PC-3 (cell line): ENCODE data around the gene RETREG2. TPM values are rescaled to one million over a fixed set of nuclear protein-coding genes. Genes with fewer than 3 reads are reported as not detected.

Experiments
- ATAC-seq: fragments of 200-7000 bp; cut with Tn5 transposase; 2 replicates; pipeline ENCODE4 v1.9.1; 2020; ENCODE audit warnings: mild to moderate bottlenecking, moderate library complexity
- BruUV-seq: library from RNA; stranded (reverse); fragments of 400-500 nt; replicated peaks from 2 replicates; lab custom pipeline; 2021; lab: Mats Ljungman, UMichigan
- CTCF ChIA-PET: fragments of 300-600 bp; sonication (Branson Sonifier 250); formaldehyde crosslinking; loops from one replicate; lab custom pipeline; 2022; ENCODE audit warnings: antibody characterized with exemption; lab: Charles Lee
- POLR2A ChIA-PET: fragments of 300-600 bp; sonication (Branson Sonifier 250); formaldehyde crosslinking; loops from one replicate; lab custom pipeline; 2022; ENCODE audit warnings: antibody characterized with exemption; ENCODE audit not compliant: unreplicated experiment; lab: Charles Lee
- DNase-seq: peaks from one replicate; pipeline ENCODE4 v3.0.0-alpha.2; 2015
- H2AFZ ChIP-seq: fragments of 300-600 bp; sonication (generic); 2 replicates; pipeline ENCODE4 v1.6.0; 2016; ENCODE audit warnings: antibody characterized with exemption, low read length
- H3F3A ChIP-seq: fragments of 300-600 bp; sonication (generic); one replicate; pipeline ENCODE4 v1.6.0; 2017; ENCODE audit warnings: antibody characterized with exemption, low read length, control low read depth, mild to moderate bottlenecking; ENCODE audit not compliant: unreplicated experiment
- H3K27ac ChIP-seq: fragments of 300-600 bp; sonication (generic); 2 replicates; pipeline ENCODE4 v1.5.1; 2016; ENCODE audit warnings: mild to moderate bottlenecking, low read length
- H3K27me3 ChIP-seq: fragments of 300-600 bp; sonication (generic); 2 replicates; pipeline ENCODE4 v1.6.1; 2016; ENCODE audit warnings: low read length, mixed read lengths
- H3K36me3 ChIP-seq: fragments of 300-600 bp; sonication (generic); 2 replicates; pipeline ENCODE4 v1.6.1; 2016; ENCODE audit warnings: low read depth, mixed run types, low read length, mixed read lengths
- H3K4me1 ChIP-seq: fragments of 300-600 bp; sonication (generic); 2 replicates; pipeline ENCODE4 v1.5.1; 2016; ENCODE audit warnings: low read length; ENCODE audit not compliant: insufficient read depth
- H3K4me2 ChIP-seq: fragments of 300-600 bp; sonication (generic); 2 replicates; pipeline ENCODE4 v1.6.0; 2016; ENCODE audit warnings: low read length
- H3K4me3 ChIP-seq: fragments of 300-600 bp; sonication (generic); 2 replicates; pipeline ENCODE4 v1.5.1; 2016; ENCODE audit warnings: mild to moderate bottlenecking, low read length, mixed read lengths
- H3K79me2 ChIP-seq: fragments of 300-600 bp; sonication (generic); 2 replicates; pipeline ENCODE4 v1.6.1; 2017; ENCODE audit warnings: low read length, mixed read lengths
- H3K9ac ChIP-seq: fragments of 300-600 bp; sonication (generic); 2 replicates; pipeline ENCODE4 v1.6.0; 2016; ENCODE audit warnings: mild to moderate bottlenecking, low read length
- H3K9me2 ChIP-seq: fragments of 300-600 bp; sonication (generic); replicated peaks from 2 replicates; pipeline ENCODE4 v1.6.1; 2016; ENCODE audit warnings: mixed run types, low read length, mixed read lengths
- H3K9me3 ChIP-seq: fragments of 300-600 bp; sonication (generic); 2 replicates; pipeline ENCODE4 v1.6.1; 2016; ENCODE audit warnings: low read length, mixed read lengths
- H4K20me1 ChIP-seq: fragments of 300-600 bp; sonication (generic); 2 replicates; pipeline ENCODE4 v1.6.1; 2016; ENCODE audit warnings: low read length, mixed read lengths
- EZH2 ChIP-seq: fragments of 300-600 bp; sonication (generic); IDR thresholded peaks from one replicate; pipeline ENCODE4 v1.6.1; 2017; ENCODE audit warnings: antibody characterized with exemption, mild to moderate bottlenecking, low read length; ENCODE audit not compliant: unreplicated experiment
- EZH2phosphoT487 ChIP-seq: fragments of 300-600 bp; sonication (generic); IDR thresholded peaks from 2 replicates; pipeline ENCODE4 v1.6.1; 2018; ENCODE audit warnings: mild to moderate bottlenecking, antibody characterized with exemption, low read length, borderline replicate concordance
- intact Hi-C: fragments of 100-400 bp; cut with micrococcal nuclease; formaldehyde crosslinking; loops from 2 replicates; pipeline ENCODE4 v1.9.0; 2023
- total RNA-seq: library from RNA; depleted of rRNA; stranded (reverse); fragments of >200 nt; gene quantifications from 2 replicates; pipeline ENCODE4 v1.2.3, GENCODE V29; 2014
- TF ChIP-seq, protein P1 (sequence below): fragments of 300-600 bp; sonication (generic); conservative IDR thresholded peaks from 2 replicates; pipeline ENCODE4 v1.5.1; 2017; ENCODE audit warnings: antibody characterized with exemption, low read depth, mild to moderate bottlenecking, low read length

RETREG2 gene
- total RNA-seq, 1 experiment from 2014 or later, result 61.0 TPM

GRCh38 chr2:219204425-219205164 lies 26.5 kb downstream of the RETREG2 start:
- H3K36me3 ChIP-seq, result no peaks in the 10 kb centered on the region
- no peaks in the 10 kb centered on the region for H4K20me1 ChIP-seq
- no peak for ATAC-seq
- TF ChIP-seq, protein P1, sequence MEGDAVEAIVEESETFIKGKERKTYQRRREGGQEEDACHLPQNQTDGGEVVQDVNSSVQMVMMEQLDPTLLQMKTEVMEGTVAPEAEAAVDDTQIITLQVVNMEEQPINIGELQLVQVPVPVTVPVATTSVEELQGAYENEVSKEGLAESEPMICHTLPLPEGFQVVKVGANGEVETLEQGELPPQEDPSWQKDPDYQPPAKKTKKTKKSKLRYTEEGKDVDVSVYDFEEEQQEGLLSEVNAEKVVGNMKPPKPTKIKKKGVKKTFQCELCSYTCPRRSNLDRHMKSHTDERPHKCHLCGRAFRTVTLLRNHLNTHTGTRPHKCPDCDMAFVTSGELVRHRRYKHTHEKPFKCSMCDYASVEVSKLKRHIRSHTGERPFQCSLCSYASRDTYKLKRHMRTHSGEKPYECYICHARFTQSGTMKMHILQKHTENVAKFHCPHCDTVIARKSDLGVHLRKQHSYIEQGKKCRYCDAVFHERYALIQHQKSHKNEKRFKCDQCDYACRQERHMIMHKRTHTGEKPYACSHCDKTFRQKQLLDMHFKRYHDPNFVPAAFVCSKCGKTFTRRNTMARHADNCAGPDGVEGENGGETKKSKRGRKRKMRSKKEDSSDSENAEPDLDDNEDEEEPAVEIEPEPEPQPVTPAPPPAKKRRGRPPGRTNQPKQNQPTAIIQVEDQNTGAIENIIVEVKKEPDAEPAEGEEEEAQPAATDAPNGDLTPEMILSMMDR, result no peak
- TF ChIP-seq EZH2 (no peak), EZH2phosphoT487 (no peak)
- no peaks in the 10 kb centered on the region for H3K9me3 ChIP-seq
- H3K79me2 ChIP-seq, result peaks cover 5% of the 10 kb centered on the region; the same call in 1 of the 2 replicates
- H3K4me1 ChIP-seq, result peaks cover 20% of the 10 kb centered on the region
- H3K4me2 ChIP-seq, result no peak overlapping the region
- no peak overlapping the region for H3K9ac ChIP-seq
- H3K27ac ChIP-seq, result no peak overlapping the region
- no peak overlapping the region for H3K4me3 ChIP-seq
- no peak overlapping the region for H2AFZ ChIP-seq
- no peak for DNase-seq
- no TSS peak for BruUV-seq
- CTCF ChIA-PET, result no interaction called here
- H3F3A ChIP-seq, result no peaks in the 10 kb centered on the region
- no peaks in the 10 kb centered on the region for H3K9me2 ChIP-seq
- H3K27me3 ChIP-seq, result no peaks in the 10 kb centered on the region
- POLR2A ChIA-PET, result no interaction called here
- intact Hi-C loops, result no loop called here

- no peaks in the 10 kb centered on the region for H3K9me2 ChIP-seq
- H4K20me1 ChIP-seq, result no peaks in the 10 kb centered on the region
- H3K27ac ChIP-seq, result no peak overlapping the region
- ATAC-seq (no peak), DNase-seq (no peak)
- intact Hi-C loops, result no loop called here
- H2AFZ ChIP-seq, result no peak overlapping the region
- TF ChIP-seq, protein P1, result no peak
- no peaks in the 10 kb centered on the region for H3K9me3 ChIP-seq
- no peak overlapping the region for H3K9ac ChIP-seq
- ChIA-PET POLR2A (no interaction called here), CTCF (no interaction called here)
- H3K27me3 ChIP-seq, result no peaks in the 10 kb centered on the region
- H3F3A ChIP-seq, result no peaks in the 10 kb centered on the region
- peaks cover 5% of the 10 kb centered on the region; the same call in 1 of the 2 replicates for H3K79me2 ChIP-seq
- no peak overlapping the region for H3K4me3 ChIP-seq
- no peak overlapping the region for H3K4me2 ChIP-seq
- peaks cover 20% of the 10 kb centered on the region for H3K4me1 ChIP-seq
- no peaks in the 10 kb centered on the region for H3K36me3 ChIP-seq
- no TSS peak for BruUV-seq
These were observed 27.1 kb downstream of the RETREG2 start for GRCh38 chr2:219205165-219205538.

DNA sequence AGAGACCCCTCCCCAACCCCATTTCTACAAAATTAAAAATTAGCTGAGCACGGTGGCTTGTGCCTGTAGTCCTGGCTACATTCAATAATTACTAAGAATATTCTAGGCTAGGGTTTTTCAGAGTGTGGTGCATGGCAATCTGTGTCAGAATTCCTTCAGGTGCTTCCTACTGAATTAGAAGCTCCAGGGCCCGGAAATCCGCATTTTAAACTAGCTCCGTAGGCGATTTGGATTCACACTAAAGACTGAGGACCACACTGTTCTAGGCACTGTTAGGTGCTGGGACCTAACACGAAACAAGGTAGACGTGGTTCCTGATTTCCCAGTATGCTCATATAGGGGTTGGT lies 27.9 kb downstream of the RETREG2 start:
- TF ChIP-seq EZH2 (no peak), EZH2phosphoT487 (no peak)
- TF ChIP-seq, protein P1, result no peak
- no peaks in the 10 kb centered on the region for H3K36me3 ChIP-seq
- BruUV-seq, result TSS peak; percentile 86
- H2AFZ ChIP-seq, result peak overlapping the region; percentile 66
- peaks cover 5% of the 10 kb centered on the region; the same call in 1 of the 2 replicates for H3K79me2 ChIP-seq
- no peaks in the 10 kb centered on the region for H3F3A ChIP-seq
- H3K9me2 ChIP-seq, result no peaks in the 10 kb centered on the region
- ATAC-seq (no peak), DNase-seq (no peak)
- no peaks in the 10 kb centered on the region for H3K9me3 ChIP-seq
- H3K27ac ChIP-seq, result peak overlapping the region; percentile 4
- ChIA-PET POLR2A (interaction anchor here (0.6 to 1.1 kb wide), 3 partner anchors 24 to 48 kb away, joined by 3 to 4 read pairs (median 3); partner anchors contain the start of genes ANKZF1, ATG9A and TUBA4A), CTCF (interaction anchor here (0.6 kb wide), 1 partner anchor 335 kb away, joined by 3 read pairs; no protein-coding TSS in a partner anchor)
- no peaks in the 10 kb centered on the region for H3K27me3 ChIP-seq
- H3K9ac ChIP-seq, result peak overlapping the region; percentile 56
- intact Hi-C loops, result loop anchor here (1.0 kb wide), 1 partner anchor 29 kb away; no protein-coding TSS in a partner anchor
- peak overlapping the region; percentile 96 for H3K4me2 ChIP-seq
- peaks cover 20% of the 10 kb centered on the region for H3K4me1 ChIP-seq
- H3K4me3 ChIP-seq, result peak overlapping the region; percentile 66
- no peaks in the 10 kb centered on the region for H4K20me1 ChIP-seq
